ENCODE results near the gene HNRNPA0. TPM values are rescaled to one million over a fixed set of nuclear protein-coding genes. Genes with fewer than 3 reads are reported as not detected.
"Not testable (repeated sequence)": the region's sequence is repeated elsewhere in the genome, so short reads cannot be mapped to it uniquely, and the experiment has no call there.

HNRNPA0 gene
- total RNA-seq, 1 experiment from 2014 or later: 38.9 TPM

- Histone ChIP-seq H3K4me3 (replicated peaks in 1 of 2; ENCODE audit: low read depth in 1 of 2, low read length in 2 of 2) (no peak overlapping the region), H3K9ac (ENCODE audit: low read length) (no peak overlapping the region), H3K36me3 (ENCODE audit: control insufficient read depth in 1 of 2, insufficient read depth in 2 of 2, low read length in 2 of 2) (no peaks in the 10 kb centered on the region), H3K9me2 (ENCODE audit: insufficient read depth) (no peaks in the 10 kb centered on the region), H3K4me1 (ENCODE audit: control insufficient read depth in 1 of 2, insufficient read depth in 2 of 2, low read length in 2 of 2) (peaks cover 0 to 9% of the 10 kb centered on the region in 2 experiments; a peak in 1 of 4 replicates), H3K27ac (ENCODE audit: low read depth, low read length) (no peak overlapping the region), H2AFZ (ENCODE audit: low read depth, low read length, poor library complexity, severe bottlenecking) (no peak overlapping the region), H3K79me2 (ENCODE audit: insufficient read depth, low read length) (no peaks in the 10 kb centered on the region), H3K27me3 (ENCODE audit: insufficient read depth, low read length) (no peaks in the 10 kb centered on the region), H3K4me2 (ENCODE audit: low read length) (no peak overlapping the region), H3K9me3 (ENCODE audit: control insufficient read depth in 1 of 2, insufficient read depth in 1 of 2, low read depth in 1 of 2, low read length in 2 of 2) (no peaks in the 10 kb centered on the region), H4K20me1 (ENCODE audit: insufficient read depth) (no peaks in the 10 kb centered on the region)
- no TSS peak for BruUV-seq (replicated peaks)
- ChIA-PET RAD21 (ENCODE audit: low non-redundant PET in 1 of 2, low total read pairs in 2 of 2, uncharacterized antibody in 2 of 2, unreplicated experiment in 2 of 2) (no interaction called here), POLR2A (no interaction called here), CTCF (no interaction called here)
- DNase-seq (ENCODE audit: low read depth, low spot score) (no peak), ATAC-seq (no peak)
- intact Hi-C loops (cut with micrococcal nuclease): no loop called here
- TF ChIP-seq SIN3A (IDR thresholded peaks at IDR 0.05; ENCODE audit: low read depth) (no peak), JUND (IDR thresholded peaks at IDR 0.05) (no peak), CTCF (IDR thresholded peaks at IDR 0.05 in 2 of 3, conservative IDR thresholded peaks at IDR 0.05 in 1 of 3; ENCODE audit: borderline replicate concordance in 1 of 3, insufficient read depth in 1 of 3, low read depth in 2 of 3, low read length in 2 of 3) (no peak), CEBPB (IDR thresholded peaks at IDR 0.05; ENCODE audit: low read depth) (no peak), CBX3 (IDR thresholded peaks at IDR 0.05; ENCODE audit: low read depth) (no peak), ZNF274 (IDR thresholded peaks at IDR 0.05; ENCODE audit: low read depth, low read length) (no peak), RAD21 (IDR thresholded peaks at IDR 0.05; ENCODE audit: low read depth) (no peak), FOSL1 (IDR thresholded peaks at IDR 0.05; ENCODE audit: low read depth) (no peak), EZH2phosphoT487 (IDR thresholded peaks at IDR 0.05; ENCODE audit: borderline replicate concordance) (no peak)
These were observed 37.2 kb upstream of the HNRNPA0 start for GRCh38 chr5:137791387-137791786.

DNA sequence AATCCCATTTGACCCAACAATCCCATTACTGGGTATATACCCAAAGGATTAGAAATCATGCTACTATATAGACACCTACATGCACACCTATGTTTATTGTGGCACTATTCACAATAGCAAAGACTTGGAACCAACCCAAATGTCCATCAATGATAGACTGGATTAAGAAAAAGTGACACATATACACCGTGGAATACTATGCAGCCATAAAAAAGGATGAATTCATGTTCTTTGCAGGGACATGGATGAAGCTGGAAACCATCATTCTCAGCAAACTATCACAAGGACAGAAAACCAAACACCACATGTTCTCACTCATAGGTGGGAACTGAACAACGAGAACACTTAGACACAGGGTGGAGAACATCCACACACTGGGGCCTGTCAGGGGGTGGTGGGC lies 34.4 kb upstream of the HNRNPA0 start:
- H3K27me3 ChIP-seq (ENCODE audit: insufficient read depth, low read length); H3K27ac ChIP-seq (ENCODE audit: low read depth, low read length); CTCF ChIA-PET; RAD21 ChIA-PET (ENCODE audit: low non-redundant PET in 1 of 2, low total read pairs in 2 of 2, uncharacterized antibody in 2 of 2, unreplicated experiment in 2 of 2); H3K4me3 ChIP-seq (replicated peaks in 1 of 2; ENCODE audit: low read depth in 1 of 2, low read length in 2 of 2); H3K79me2 ChIP-seq (ENCODE audit: insufficient read depth, low read length); H3K9ac ChIP-seq (ENCODE audit: low read length); POLR2A ChIA-PET; intact Hi-C loops (cut with micrococcal nuclease); ATAC-seq; H3K9me2 ChIP-seq (ENCODE audit: insufficient read depth); H2AFZ ChIP-seq (ENCODE audit: low read depth, low read length, poor library complexity, severe bottlenecking); H3K36me3 ChIP-seq (ENCODE audit: control insufficient read depth in 1 of 2, insufficient read depth in 2 of 2, low read length in 2 of 2); DNase-seq (ENCODE audit: low read depth, low spot score); H3K4me2 ChIP-seq (ENCODE audit: low read length); BruUV-seq (replicated peaks); H4K20me1 ChIP-seq (ENCODE audit: insufficient read depth); H3K4me1 ChIP-seq (ENCODE audit: control insufficient read depth in 1 of 2, insufficient read depth in 2 of 2, low read length in 2 of 2); H3K9me3 ChIP-seq (ENCODE audit: control insufficient read depth in 1 of 2, insufficient read depth in 1 of 2, low read depth in 1 of 2, low read length in 2 of 2): not testable (repeated sequence)
